Erythroblast (primary cell): ENCODE results near the gene MACC1.

Source experiments
- GATA1 ChIP-seq: IDR thresholded peaks from 2 replicates; pipeline ENCODE4 v1.6.1; 2011; ENCODE audit warnings: low read depth, mild to moderate bottlenecking, control low read depth, low read length, moderate library complexity
- POLR2A ChIP-seq: IDR thresholded peaks from 2 replicates; pipeline ENCODE4 v1.6.1; 2011; ENCODE audit warnings: mild to moderate bottlenecking, low read length

- no peak for TF ChIP-seq POLR2A
- TF ChIP-seq GATA1, result no peak
Observed at GRCh38 chr7:20111821-20112542, 105.2 kb downstream of the MACC1 start.
